NCI-H510A treated with DMSO at 0.1 percent for 48 hours (cell line): Measurements from ENCODE around the gene CLEC4F.

Experiments used
- DNase-seq: peaks from one replicate; lab custom pipeline; 2025; lab: John Stamatoyannopoulos, UW

CLEC4F gene, protein sequence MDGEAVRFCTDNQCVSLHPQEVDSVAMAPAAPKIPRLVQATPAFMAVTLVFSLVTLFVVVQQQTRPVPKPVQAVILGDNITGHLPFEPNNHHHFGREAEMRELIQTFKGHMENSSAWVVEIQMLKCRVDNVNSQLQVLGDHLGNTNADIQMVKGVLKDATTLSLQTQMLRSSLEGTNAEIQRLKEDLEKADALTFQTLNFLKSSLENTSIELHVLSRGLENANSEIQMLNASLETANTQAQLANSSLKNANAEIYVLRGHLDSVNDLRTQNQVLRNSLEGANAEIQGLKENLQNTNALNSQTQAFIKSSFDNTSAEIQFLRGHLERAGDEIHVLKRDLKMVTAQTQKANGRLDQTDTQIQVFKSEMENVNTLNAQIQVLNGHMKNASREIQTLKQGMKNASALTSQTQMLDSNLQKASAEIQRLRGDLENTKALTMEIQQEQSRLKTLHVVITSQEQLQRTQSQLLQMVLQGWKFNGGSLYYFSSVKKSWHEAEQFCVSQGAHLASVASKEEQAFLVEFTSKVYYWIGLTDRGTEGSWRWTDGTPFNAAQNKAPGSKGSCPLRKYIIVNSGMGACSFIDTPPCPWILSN

DNA sequence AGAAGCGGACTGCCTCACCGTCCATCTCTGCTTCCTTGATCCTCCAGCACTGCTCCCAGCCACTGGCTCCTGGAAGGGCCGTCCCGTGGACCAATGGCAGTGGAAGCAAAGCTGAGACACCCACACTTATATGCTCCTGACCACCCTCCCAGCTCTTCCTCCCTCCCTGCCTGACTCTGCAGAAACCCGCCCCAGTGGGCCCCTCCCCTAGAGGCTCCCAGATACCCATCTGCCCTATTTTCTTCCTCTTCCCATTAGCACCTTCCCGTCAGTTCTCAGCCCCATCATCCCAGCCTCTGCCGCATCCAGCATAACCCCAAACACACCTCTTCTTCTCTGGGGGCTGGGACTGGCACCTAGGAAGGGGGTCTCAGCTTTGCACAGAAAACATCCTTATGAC lies at the start of gene CLEC4F:
TSS of gene CLEC4F (minus strand) at position 101 of the 400 bp plus-strand sequence. CDS start at position 25, 76 bp downstream.
- no peak for DNase-seq

DNA sequence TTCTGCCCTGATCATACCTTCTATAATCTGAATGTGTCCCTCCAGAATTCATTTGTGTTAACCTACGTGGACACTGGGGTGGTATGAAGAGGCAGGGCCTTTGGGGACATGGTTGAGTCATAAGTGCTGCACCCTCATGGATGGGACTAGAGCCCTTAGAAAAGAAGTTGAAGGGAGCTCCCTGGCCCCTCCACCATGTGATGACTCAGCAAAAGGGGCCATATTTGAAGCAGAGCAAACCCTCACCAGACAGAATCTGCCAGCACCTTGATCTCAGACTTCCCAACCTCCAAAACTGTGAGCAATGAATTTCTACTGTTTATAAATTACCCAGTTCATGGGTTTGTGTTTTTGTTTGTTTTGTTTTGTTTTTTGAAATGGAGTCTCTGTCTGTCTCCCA lies 48.6 kb upstream of the CLEC4F start:
- no peak for DNase-seq

DNA sequence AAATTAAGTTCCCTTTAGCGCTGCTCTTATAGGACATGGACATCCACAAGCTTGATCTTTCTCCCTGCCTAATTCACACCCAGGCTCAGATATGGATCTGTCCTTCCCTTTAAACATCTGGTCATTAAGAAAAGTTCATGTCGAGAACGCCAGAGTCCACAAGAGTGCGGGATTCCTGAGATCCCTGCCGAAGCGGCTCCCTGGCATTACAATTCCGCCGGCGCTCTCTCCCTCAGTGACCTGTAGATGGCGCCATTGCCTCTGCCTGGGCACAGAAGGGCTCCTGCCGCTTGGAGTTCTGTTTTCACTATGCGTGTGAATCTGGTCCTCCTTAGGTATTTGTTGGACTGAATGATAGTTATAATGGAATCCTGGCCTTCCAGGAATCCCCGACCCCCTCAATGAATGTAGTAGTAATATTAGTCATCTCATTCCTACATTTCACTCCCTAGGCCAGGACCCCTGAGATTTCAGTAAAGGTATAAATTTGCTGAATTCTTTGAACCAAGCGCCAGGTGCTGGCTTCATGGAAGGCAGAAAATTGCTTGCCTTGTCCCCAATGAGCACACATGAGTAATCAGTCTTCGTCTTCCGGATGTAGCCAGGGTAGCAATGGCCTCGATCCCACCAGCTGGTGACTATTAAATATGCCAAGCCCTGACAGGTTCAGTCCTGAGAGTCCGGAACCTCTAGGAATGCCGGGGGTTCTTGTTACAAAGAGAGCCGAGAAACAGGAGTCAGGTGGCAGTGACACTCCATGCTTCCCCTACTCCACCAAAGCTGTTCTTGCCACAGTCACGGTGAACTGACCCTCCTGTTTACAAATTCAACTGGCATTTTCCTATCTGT lies 41.6 kb upstream of the CLEC4F start:
- DNase-seq, result peak; percentile 91

DNA sequence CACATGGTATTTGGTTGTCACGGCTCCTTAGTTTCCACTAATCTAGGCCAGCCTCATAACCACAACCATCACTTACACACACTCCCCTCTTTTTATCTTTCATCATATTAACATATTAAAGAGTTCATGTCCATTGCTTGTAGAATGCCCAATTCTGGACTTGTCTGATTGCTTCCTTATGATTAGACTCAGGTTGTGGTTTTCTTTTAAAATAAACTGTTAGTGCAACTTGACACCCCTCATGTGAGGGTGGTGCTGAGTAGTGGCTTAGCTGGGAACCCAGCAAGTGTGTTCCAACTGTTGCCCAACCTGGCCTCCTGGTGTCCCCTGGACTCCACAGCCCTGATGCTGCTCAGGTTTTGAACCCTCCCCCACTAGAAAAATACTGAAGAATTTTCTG lies 35.3 kb upstream of the CLEC4F start:
- DNase-seq, result no peak

DNA sequence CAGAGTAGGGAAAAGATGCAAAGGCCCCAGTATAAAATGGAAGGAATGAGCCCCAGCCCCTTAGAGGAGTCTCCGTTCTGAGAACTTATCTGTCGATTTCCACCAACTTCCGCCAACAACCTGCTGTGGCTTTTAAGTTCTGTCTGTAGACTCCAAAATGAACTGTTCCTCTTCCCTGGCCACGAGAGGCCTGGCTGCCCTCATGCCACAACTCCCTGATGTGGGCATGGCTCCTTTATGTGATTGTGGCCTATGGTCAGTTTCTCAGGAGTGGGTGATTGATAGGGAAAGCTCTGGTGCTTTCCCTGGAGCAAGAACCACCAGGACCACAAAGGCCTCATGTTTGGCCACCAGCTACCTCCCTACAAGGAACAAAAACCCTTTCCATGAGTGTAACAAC lies 34.0 kb upstream of the CLEC4F start:
- DNase-seq, result no peak

DNA sequence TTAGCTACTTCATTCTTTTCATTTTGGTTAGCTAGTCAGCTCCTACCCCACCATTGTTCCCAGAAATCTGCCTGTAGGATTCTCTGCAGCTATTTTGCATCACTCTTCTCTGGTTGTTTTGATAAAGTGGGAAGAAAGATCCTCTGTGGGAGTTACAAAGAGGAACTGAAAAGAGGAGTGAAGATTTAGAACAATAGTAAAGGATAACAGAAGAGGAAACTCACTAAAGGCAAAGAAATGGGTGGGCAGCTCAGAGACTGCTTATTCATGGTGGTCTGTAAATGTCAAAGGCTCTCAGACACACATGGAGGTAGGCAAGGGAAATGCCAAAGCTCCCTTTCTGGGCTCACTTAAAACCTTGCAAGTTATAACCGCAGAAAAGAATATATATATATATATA lies 32.4 kb upstream of the CLEC4F start:
- DNase-seq, result no peak

DNA sequence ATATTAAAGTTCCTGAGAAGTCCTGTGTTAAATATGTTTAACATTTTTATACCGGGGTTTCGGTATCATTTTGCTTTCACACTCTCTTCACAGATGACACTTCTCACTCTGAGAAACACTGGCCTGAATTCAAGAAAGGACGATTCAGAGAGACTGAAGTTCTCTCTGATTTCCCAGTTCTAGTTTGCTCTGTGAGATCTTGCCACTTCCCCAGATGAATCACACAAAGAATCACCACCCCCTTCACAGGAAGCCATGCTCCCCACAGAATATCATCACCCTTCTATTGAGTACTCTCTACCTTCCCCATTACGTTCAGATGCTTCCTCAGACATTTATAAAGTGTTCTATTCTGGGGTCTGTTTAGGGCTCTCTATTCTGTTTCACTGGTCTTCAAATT lies 31.3 kb upstream of the CLEC4F start:
- no peak for DNase-seq

DNA sequence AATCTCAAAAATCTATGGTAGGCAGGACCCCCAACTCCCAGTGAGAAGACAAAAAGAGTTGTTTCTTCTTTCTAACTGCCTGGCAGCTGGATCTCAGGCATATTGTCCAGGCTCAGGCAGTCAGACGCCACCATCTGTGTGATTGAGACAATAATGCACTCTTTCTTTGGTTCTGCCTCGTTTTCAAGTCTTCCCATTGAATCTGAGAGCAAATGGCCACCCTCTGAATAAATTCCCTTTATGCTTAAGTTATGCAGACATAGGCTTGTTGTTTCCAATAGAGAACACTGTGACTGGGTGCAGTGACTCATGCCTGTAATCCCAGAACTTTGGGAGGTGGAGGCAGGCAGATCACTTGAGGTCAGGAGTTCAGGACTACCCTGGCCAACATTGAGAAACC lies 30.5 kb upstream of the CLEC4F start:
- no peak for DNase-seq

DNA sequence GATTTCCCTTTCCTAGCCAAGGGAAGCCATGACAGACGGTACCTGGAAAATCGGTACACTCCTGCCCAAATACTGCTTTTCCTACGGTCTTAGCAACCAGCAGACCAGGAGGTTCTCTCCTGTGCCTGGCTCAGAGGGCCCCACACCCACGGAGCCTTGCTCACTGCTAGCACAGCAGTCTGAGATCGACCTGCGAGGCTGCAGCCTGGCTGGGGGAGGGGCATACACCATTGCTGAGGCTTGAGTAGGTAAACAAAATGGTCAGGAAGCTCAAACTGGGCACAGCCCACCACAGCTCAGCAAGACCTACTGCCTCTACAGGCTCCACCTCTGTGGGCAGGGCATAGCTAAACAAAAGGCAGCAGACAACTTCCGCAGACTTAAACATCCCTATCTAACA lies 22.0 kb upstream of the CLEC4F start:
- DNase-seq, result no peak

DNA sequence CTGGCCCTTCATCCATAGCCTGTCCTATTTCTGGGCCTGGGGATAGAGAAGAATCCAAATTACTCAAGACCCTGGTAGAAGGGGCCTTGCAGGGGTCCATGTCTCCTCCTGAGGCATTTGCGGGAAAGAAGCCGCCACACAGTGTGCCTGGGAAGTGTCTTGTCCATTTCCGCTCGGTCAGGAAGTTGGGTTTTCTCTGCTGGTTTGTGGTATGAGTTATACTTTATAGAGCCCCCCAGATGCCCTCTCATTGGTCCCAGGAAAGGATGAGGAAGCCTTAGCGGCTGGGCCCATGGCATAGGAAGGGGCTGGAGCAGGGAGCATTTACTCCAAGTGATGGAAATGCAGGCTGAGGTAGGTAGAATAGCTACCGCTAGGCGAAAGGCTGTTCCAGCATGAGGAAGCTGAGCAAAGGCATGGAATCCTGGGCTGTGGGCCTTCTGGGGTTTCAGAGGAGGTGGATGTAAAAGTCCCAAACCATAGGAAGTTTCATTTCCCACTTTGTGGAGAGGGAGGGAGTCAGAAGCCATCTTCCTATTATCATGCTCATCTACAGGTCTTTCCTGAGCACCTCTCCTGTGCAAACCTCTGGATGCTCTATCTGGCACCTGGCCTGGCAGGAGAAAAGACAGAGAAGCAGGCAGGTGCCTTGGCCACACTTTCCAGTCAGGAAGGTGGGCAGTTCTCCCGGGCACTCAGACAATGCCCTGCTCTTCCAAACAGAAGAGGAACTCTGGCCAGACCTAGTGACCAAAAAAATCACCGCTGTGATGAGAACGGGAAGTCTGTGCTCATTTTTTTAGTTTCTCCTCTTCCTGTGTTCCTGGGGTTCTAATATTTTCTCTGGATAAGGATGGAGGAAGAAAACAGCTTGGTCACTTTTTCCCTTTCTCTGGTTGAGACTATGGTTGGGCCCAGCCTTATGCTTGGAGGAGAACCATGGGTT lies 17.9 kb upstream of the CLEC4F start:
- DNase-seq, result no peak

DNA sequence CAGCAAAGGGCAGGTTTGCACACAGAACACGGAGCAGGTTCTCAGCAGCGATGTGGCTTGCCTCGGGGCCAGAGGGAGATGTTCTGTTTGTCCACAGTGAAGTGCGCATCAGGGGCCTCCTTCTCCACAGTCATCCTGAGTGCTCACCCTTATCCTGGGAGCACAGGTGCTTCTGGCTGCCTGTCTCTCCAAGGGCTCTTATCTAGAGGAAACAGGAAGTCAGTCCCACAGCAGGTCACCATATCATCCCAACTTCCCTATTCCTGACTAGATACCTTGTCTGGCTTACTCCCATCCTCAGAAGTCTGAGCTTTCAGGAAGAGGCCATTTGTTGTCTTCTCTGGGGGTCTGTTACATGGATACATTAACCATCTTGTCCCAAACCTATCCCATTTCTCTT lies 15.2 kb upstream of the CLEC4F start, which contains the start of gene CD207:
TSS of gene CD207 (minus strand) at position 174 of the 400 bp plus-strand sequence. CDS start at position 134, 40 bp downstream.
- DNase-seq, result peak; percentile 74

DNA sequence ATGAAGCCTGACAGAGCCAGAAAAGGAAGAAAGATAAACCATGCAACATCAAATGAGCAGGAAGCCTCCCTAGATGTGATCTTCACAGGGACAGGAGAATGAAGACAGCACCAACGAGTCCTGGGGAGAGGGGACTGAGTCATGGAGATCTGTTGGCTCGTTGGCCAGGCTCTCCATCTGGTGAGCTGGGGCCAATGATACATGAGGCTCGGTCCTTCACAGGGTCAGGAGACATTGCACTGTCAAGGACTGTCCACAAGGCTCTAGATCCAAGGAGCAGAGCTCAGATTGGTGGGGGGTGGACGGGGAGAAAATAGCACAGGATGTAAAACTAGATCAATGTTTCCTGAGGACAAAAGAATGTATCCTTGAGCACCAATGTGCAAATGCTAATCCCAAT lies 14.5 kb upstream of the CLEC4F start:
- DNase-seq, result no peak

DNA sequence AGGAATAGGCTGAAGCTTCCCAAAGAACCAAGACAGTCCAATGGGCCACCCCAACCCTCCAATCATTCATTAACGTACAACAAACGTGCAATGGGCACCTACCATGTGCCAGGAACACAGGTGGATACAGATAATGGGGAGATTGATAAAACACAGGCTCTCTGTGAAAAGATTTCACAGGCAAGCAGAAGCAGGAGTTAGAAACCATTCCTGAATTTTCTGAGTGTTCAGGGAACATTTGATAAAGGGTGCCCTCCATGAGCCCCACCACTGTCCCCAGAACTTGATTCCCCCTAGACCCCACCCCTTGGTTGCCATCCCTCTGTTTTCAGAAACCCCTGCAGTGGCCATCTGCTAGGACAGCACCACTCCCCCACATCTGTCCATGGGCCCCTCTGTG lies 13.7 kb upstream of the CLEC4F start:
- DNase-seq, result no peak

DNA sequence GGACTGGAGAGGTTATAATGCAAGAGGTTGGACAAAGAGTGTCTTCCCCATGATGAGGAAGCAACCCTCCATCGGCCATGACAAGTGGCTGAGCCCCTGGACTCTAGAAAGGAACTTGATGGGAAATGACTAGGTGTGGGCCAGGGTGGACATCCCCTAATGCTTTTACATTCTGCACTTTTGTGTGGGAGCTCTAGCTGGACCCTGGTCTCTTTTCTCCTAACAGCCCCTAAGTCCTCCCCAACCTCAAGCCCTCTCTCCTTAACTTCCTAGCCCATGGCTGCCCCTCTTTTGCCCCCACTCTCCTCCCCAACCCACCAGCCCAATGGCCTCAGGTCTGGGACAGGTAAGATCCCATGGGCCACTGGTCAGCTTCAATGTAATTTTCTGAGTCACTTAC lies 12.8 kb upstream of the CLEC4F start:
- DNase-seq, result no peak

DNA sequence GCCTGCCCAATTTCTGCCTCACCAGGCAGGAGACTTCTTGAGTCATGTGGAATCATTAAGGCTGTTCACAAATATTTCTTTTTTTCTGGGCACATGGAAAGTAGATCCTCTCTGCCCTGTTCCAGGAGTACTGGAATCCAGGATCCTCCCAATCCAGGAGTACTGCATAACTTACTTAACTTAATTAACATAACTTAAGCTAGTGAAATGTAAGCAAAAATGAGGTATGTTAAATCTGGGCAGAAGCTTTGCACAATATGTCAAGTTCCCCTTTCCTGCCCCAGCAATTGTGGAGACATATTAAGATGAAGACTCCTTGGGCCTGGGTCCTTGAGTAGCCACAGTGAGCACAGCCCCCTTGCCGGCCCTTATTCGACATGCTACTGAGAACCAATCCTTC lies 12.0 kb upstream of the CLEC4F start:
- DNase-seq, result no peak

DNA sequence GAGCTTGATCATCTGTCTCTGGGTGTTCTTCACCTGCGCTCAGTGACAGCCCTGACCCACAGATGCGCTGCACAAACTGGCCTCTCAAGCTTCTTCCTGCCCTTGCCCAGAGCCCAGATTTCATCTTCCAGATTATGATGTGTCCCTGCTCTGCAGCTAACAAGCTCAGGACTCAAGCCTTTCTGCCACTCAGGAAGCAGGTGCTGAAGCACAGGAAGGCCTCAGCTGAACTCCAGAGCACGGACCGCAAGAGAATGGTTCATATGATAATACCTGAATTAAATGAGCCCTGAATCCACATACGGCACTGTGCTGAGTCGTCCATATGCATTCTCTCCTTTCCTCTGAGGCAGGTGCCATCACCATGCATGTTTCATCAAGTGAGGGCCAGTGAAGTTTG lies 11.5 kb upstream of the CLEC4F start:
- no peak for DNase-seq

DNA sequence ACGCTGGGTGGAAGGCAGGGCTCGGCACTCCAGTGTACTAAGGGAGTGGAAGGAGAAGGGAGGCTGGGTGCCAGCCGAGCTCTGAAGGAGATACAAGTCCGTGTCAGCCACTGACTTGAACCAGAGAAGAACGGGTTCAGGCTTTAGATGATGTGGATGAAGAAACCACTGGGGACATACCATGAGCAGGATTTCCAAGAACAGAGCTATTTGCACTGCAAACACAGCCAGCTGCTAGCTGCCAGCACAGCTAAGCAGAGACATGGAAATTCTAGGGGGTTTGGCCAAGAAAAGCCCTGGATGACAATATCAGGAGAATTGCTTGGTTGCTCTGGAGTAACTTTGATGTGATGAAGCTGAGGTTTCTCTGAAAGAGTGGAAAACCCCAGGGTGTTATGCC lies 10.0 kb upstream of the CLEC4F start:
- no peak for DNase-seq

DNA sequence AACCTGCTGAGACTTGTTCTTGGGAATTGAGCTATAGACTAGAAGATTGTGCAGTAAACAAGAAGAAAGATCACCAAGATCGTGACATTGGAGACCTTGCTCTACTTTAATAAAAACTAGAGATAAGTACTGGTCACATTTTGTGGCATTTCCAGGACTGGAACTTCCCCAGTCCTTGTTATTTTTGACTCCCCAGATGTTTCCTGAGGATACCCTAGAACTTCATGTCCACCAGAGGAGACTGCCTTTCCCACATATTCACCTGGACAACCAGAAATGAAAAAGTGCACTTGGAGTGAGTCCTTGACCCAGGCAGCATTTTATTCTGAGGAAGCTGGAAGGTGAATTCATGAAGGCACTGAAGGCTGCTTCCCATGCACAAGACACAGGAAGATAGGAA lies 9.5 kb upstream of the CLEC4F start:
- DNase-seq, result no peak

DNA sequence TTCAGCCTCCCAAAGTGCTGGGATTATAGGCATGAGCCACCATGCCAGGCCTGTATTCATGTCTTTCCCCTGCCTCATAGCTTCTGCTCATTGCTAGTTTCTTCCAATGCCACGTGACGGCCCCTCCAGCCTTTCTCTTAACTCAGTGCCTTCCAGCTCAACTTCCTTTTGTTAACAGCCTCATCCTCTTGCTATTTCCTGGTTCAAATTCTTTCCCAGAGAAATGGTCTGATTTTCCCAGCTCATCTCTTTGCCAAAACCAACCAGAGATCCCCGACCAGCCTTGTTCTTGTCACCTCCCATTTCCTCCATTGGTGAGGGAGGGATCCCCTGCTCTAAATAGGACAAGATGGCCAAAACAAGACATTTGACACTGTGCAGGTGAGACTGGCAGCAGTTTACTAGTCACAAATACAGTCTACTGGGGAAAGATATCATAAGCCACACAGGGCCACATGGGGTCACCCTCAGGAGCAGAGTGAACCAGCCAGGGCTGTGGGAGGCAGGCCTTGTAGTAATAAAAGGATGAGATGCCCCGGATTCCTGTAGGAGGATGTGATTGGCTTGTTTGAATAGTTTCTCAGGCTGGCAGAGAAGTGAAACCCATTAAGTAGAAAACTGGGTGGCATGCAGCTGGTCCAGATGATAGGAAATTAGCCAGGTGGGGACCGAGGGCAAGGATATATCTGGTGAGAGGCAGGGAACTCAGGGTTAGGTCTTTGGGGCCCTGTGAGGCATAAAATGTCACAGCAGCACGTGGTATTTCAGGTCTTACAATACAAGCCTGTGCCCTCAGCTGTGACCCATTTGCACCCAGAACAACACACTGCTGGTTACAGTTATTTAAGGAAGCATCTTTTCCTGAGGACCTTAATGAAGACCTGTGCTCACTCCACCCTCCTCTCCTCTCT lies 8.8 kb upstream of the CLEC4F start:
- no peak for DNase-seq

DNA sequence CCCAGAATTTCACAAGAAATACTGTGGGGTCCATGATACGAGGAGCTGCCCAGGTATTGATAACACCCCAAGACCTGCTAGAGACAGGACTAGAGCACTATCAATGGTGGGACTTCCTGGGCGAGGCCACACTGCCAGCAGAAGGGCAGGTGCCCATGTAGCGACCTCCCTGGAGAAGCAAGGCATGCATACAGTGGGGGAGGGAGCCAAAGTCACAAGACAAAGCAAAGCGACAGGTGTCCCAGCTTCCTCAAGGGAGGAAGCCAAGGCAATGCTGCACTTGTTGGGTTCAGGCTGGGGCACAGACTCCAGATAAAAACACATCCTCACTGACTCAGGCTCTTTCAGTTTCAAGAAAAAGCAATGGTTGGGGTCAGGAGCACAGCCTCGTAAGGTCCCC lies 7.7 kb upstream of the CLEC4F start:
- DNase-seq, result no peak

DNA sequence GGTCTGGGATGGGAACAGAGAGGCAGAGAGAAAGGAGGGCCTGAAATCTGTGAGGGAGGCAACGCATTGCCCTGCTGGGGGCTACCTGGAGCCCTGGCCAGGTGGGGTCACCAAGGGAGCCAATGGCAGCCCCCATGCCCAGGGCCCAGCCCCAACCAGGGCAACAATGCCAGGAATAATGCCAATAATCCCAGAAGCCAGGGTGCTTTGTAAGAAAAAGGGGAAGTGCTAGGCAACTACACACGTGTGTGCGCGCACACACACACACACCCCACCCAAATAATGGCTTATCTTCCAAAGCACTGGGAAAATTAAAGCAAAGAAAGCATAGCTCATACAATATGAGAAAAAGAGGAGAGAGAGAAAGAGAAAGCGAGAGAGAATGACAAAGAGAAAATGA lies 7.0 kb upstream of the CLEC4F start:
- no peak for DNase-seq
